GM12872 (cell line): ENCODE measurements around the gene PRM3.

Experiments
- TF ChIP-seq, protein P1 (sequence below): IDR thresholded peaks from 3 replicates; pipeline ENCODE4 v1.5.1; 2011; ENCODE audit warnings: low read depth, mild to moderate bottlenecking, low read length, moderate library complexity; ENCODE audit not compliant: insufficient read depth

Gene PRM3

DNA sequence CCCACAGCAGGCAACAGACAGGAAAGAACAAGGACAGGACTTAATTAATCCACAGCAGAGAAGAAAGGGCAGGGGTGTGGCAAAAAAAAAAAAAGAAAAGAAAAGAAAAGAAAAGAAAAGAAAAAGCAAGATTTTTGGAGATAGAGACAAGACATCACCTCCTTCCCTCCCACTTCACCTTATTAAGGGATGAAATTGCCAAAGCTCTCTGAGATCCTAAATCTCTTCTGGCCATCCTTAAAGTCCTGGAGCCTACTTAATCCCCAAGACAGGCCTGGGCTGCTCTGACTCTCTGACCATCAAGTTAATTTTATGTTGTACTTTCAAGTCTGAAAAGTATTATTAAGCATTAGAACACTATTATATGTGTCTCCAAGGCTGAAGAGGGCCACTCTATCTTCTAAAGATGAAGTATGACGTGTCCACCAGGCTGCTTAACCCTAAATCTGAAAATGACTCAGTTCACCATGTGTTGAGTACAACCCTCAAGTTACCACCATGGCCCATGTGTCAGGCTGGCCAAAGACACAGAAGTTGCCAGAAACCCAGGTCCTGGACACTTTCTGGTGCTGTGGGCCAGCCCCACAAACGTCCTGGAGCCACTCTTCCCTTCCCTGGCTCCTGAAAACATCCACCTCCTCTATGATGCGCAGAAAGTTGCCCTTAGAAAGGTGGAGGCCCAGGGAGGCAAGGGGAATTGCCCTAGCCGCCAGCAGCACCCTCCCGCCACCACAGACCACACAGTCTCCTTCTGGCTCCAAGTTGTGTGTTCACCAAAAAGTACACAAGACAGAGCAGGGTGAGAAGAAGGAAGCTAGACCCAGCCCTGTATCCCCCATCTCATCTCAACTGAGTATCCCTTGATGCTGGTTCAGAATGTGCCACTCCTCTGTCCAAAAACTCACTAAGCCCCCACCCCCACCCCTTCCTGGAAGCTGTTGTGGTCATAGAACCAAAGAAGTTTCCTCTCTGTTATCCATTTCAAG is 20.1 kb downstream of the PRM3 start:
- TF ChIP-seq, protein P1, sequence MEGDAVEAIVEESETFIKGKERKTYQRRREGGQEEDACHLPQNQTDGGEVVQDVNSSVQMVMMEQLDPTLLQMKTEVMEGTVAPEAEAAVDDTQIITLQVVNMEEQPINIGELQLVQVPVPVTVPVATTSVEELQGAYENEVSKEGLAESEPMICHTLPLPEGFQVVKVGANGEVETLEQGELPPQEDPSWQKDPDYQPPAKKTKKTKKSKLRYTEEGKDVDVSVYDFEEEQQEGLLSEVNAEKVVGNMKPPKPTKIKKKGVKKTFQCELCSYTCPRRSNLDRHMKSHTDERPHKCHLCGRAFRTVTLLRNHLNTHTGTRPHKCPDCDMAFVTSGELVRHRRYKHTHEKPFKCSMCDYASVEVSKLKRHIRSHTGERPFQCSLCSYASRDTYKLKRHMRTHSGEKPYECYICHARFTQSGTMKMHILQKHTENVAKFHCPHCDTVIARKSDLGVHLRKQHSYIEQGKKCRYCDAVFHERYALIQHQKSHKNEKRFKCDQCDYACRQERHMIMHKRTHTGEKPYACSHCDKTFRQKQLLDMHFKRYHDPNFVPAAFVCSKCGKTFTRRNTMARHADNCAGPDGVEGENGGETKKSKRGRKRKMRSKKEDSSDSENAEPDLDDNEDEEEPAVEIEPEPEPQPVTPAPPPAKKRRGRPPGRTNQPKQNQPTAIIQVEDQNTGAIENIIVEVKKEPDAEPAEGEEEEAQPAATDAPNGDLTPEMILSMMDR: no peak

DNA sequence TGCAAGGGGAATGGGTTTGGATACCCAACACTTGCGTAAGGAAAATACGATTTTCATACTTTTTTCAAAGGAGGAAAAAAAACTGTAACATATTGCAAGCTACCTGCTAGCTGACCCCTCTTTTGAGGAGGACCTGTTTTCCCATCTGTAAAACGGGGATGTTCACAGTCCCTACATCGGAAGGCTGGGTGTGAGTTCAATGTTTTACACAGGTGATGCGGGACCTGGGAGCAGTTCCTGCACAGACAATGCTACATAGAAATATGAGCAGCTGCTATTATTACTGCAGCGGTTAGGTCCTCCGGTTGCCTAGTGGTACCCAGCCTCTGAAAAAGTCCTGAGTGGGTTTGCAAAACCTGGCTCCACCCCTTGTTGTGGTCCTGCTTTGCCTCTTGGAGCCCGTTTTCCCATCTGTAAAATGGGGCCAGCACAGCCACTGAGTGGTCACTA is 20.9 kb downstream of the PRM3 start:
- TF ChIP-seq, protein P1: no peak

DNA sequence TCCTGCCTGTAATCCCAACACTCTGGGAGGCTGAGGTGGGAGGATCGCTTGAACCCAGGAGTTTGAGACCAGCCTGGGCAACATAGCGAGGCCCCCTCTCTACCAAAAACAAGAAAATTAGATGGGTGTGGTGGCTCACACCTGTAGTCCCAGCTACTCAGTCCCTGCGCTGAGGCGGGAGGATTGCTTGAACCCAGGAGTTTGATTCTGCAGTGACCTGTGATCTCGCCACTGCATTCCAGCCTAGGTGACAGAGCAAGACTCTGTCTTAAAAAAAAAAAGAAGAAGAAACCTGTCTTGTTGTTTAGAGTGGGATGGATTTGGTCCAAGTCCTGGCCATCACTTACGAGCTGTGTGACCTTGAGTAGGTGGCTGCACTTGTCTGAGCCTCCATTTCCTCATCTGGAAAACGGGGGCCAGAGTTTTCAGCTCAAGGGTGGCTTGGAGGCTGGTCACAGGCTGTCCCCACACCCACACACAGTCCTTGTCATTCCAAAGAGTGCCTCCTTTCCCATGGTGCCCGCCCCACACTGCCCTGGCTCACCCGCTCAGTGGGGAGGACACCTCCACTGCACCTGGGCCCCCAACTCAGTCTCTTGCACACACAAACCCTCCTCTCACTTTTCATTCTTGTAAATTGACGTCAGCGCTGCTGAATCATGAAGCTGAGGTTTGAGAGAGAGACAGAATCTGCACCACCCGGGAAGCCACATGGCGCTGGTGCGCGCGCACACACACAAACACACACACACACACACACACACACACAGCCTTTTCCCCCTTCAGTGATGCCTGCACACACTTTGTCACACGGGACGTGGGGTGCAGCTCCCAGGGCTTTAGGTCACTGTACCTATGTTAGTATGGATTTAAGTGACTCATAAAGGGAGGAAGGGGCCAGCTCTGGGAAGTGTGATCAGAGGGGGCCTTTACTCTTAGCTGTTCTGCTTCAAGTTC is 21.6 kb downstream of the PRM3 start:
- TF ChIP-seq, protein P1: no peak

DNA sequence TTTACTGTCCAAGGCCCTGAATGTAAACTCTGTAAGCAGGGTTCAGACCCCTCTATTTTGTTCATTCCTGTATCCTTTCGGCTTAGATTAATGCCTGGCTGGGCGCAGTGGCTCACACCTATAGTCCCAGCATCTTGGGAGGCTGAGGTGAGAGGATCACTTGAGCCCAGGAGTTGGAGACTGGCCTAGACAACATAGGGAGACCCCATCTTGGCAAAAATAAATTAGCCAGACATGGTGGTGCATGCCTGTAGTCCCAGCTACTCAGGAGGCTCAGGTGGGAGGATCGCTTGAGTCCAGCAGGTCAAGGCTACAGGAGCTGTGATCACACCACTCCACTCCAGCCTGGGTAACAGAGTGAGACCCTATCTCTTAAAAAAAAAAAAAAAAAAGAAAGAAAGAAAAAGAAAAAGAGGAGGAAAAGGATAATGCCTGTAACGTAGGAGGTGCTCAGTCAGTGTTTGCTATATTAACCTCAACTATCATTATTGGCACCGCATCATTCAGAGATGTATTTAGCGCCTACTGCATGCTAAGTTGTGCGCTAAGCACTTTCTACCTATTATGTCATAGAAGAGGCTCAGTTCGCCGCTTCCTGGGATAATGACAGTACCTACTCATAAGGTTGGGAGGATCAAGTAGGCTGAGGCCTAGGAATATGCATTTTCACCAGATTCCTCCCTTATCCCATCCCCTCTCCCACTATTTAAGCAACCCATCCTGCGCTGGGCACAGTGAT is 22.5 kb downstream of the PRM3 start:
- TF ChIP-seq, protein P1: no peak

DNA sequence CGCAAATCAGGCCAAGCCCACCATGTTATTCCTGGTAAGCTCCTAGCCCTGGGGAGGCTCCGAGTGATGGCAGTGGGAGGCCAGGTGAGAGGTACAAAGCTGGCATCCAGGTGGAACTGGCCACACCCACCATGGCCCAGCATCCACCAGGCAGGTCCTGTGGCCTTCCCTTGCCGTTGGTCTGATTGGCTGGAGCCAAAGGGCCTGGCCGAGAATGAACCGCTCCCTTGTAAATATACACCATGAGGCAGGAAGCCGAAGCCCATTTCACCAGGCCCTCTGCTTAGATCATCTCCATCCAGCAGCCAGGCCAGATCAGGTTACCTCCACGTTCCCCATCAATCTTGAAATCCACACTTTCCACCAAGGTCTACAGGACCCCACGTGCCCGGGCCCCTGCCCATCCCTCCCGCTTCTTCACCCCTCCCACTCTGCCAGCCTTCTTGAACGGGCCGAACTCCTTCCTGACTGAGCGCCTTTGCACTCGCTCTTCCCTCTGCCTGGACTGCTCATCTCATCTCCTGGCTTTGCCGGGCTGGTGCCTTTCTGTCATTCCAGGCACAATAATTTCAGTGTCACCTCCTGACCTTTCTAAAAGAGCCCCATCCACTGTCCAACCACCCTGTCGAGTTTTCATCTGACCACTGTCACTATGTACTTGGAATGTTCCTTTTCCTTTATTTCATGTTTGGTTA is 23.2 kb downstream of the PRM3 start:
- TF ChIP-seq, protein P1: no peak

DNA sequence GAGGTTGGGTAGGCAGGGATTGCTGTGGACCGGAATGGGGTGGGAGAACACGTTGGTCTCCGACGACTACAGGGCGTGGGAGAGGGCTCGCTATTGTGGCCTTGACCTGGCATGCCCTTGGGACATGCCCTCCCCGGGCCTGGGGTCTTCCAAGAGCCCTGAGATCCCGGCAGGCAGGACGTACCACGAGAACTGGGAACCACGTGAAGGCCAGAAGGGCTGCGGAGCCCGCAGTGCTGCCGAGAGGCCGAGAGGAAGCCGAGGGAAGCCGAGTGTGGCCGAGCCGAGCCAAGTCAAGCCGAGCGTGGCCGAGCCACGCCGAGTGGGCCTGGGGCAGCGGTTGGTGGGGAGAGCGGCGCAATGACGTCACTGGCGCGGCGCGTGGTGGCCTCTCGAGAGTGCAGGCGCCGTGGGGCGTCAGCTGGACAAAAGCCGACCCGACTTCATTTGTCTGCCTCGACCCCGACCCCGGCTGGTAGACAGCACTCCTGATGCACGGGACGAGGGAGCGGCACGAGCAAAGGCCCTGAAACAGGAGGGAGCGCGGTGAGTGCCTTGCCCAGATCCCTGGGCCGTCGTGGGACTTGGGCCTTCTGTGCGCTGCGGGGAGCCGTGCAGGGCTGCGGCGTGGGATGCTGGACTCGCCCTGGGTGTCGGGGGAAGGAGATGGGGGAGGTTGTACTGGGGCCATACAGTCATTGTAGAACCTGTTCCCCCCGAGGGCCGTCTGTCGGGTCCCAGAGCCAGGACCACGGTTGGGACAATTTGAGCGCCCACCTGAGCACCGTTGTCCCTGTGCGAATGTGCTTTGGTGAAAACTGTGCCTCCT is 24.0 kb downstream of the PRM3 start:
- TF ChIP-seq, protein P1: no peak
